SK-N-SH (cell line): ENCODE measurements around the gene MRPS23.

Source experiments
- CTCF ChIP-seq: fragments of 200-600 bp; sonication (generic); IDR thresholded peaks from 2 replicates; pipeline ENCODE4 v1.6.1; 2017; ENCODE audit warnings: antibody characterized with exemption, mild to moderate bottlenecking, moderate library complexity
- EP300 ChIP-seq, 2 experiments: IDR thresholded peaks; 2 replicates each; pipeline versions ENCODE4 v1.4.0 to v1.6.1; 2012; ENCODE audit warnings: borderline replicate concordance in 1 of 2, low read depth in 1 of 2, low read length in 1 of 2
- GABPA ChIP-seq: IDR thresholded peaks from 2 replicates; pipeline ENCODE4 v1.4.0; 2012; ENCODE audit warnings: low read depth, mild to moderate bottlenecking
- JUND ChIP-seq: IDR thresholded peaks from 2 replicates; pipeline ENCODE4 v1.4.0; 2012
- MXI1 ChIP-seq: IDR thresholded peaks from 2 replicates; pipeline ENCODE4 v1.6.1; 2012; ENCODE audit warnings: mild to moderate bottlenecking, low read depth, low read length, improper control_type of control experiment
- NFIC ChIP-seq: IDR thresholded peaks from 2 replicates; pipeline ENCODE4 v1.4.0; 2012; ENCODE audit warnings: borderline replicate concordance
- POLR2AphosphoS5 ChIP-seq: IDR thresholded peaks from 2 replicates; pipeline ENCODE4 v1.6.1; 2012; ENCODE audit warnings: low read depth, low read length
- RCOR1 ChIP-seq: fragments of 150-350 bp; IDR thresholded peaks from 2 replicates; pipeline ENCODE4 v1.6.1; 2017; ENCODE audit warnings: antibody characterized with exemption, low read length
- SMC3 ChIP-seq: IDR thresholded peaks from 2 replicates; pipeline ENCODE4 v1.6.1; 2012; ENCODE audit warnings: low read depth, low read length, improper control_type of control experiment
- TAF1 ChIP-seq: IDR thresholded peaks from 2 replicates; pipeline ENCODE4 v1.6.1; 2012; ENCODE audit warnings: low read depth, mild to moderate bottlenecking, low read length, moderate library complexity, borderline replicate concordance

- TF ChIP-seq CTCF (no peak), GABPA (0 out of 2 replicates have a peak, but pooled peaks have one; percentile 0), EP300 (IDR thresholded peaks at IDR 0.05; ENCODE audit: borderline replicate concordance in 1 of 2, low read depth in 1 of 2, low read length in 1 of 2) (no peak), NFIC (no peak), MXI1 (no peak), JUND (no peak), POLR2AphosphoS5 (no peak), RCOR1 (no peak), SMC3 (no peak), TAF1 (no peak)
These were observed 41.0 kb upstream of the MRPS23 start for GRCh38 chr17:57890857-57891232.
